MCF 10A (cell line): ENCODE measurements around the gene TBL1XR1. TPM values are rescaled to one million over a fixed set of nuclear protein-coding genes. Genes with fewer than 3 reads are reported as not detected.

Source experiments
- BruUV-seq: library from RNA; stranded (reverse); fragments of 400-500 nt; replicated peaks from 2 replicates; lab custom pipeline; 2021; lab: Mats Ljungman, UMichigan
- CTCF ChIA-PET: fragments of 300-600 bp; sonication (Branson Sonifier 250); formaldehyde crosslinking; extraction: SDS; loops from one replicate; lab custom pipeline; 2021; ENCODE audit warnings: antibody characterized with exemption, inconsistent platforms; lab: Yijun Ruan, JAX
- POLR2A ChIA-PET: fragments of 300-600, 350-650 bp; sonication (Branson Sonifier 250); formaldehyde crosslinking; extraction: SDS; loops from one replicate; lab custom pipeline; 2020; ENCODE audit warnings: antibody characterized with exemption, inconsistent platforms; lab: Yijun Ruan, JAX
- DNase-seq: peaks from one replicate; pipeline ENCODE4 v3.0.0-alpha.2; 2018; ENCODE audit not compliant: unreplicated experiment
- H3K27ac Mint-ChIP-seq: one replicate; pipeline ENCODE4 v1.8.0; 2022; ENCODE audit warnings: mild to moderate bottlenecking, low read depth, mixed read lengths; ENCODE audit not compliant: unreplicated experiment
- H3K27me3 Mint-ChIP-seq: one replicate; pipeline ENCODE4 v1.8.0; 2022; ENCODE audit warnings: mixed read lengths; ENCODE audit not compliant: insufficient read depth, unreplicated experiment
- H3K36me3 Mint-ChIP-seq: one replicate; pipeline ENCODE4 v1.8.0; 2022; ENCODE audit warnings: mild to moderate bottlenecking, moderate library complexity, mixed read lengths; ENCODE audit not compliant: insufficient read depth, unreplicated experiment
- H3K4me1 Mint-ChIP-seq: one replicate; pipeline ENCODE4 v1.8.0; 2022; ENCODE audit warnings: mixed read lengths; ENCODE audit not compliant: insufficient read depth, unreplicated experiment
- H3K4me3 Mint-ChIP-seq: one replicate; pipeline ENCODE4 v1.8.0; 2022; ENCODE audit warnings: mild to moderate bottlenecking, moderate library complexity, mixed read lengths; ENCODE audit not compliant: unreplicated experiment
- H3K9me3 Mint-ChIP-seq: one replicate; pipeline ENCODE4 v1.8.0; 2022; ENCODE audit warnings: mixed read lengths; ENCODE audit not compliant: unreplicated experiment
- intact Hi-C: fragments of 100-400 bp; cut with micrococcal nuclease; formaldehyde crosslinking; loops from 2 replicates; pipeline ENCODE4 v1.14.1; 2022
- total RNA-seq: library from RNA; stranded (reverse); gene quantifications from 2 replicates; pipeline ENCODE4 v1.2.3, GENCODE V29; 2022
- TF ChIP-seq, protein P1 (sequence below): fragments of 200-600 bp; IDR thresholded peaks from one replicate; pipeline ENCODE4 v1.8.0; 2022; ENCODE audit warnings: antibody characterized with exemption, mild to moderate bottlenecking; ENCODE audit not compliant: unreplicated experiment

Gene TBL1XR1
- total RNA-seq, 1 experiment from 2014 or later = 178 TPM

DNA sequence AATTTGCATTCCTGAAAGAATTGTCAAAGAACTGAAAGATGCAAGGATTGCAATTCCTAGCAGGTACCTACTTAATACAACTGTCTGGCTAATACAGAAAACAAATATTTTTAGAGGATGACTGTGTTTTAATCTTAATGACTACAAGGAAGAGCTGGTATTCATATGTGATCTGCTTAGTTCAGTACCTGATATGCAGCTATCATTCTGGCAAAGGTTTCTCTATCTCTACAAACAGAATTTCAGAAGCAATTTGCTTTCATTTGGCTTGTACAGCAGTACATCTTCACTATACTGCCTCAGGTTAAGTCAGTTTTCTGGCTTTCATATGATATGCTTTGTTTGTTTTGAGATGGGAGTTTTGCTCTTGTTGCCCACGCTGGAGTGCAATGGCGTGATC, 51.3 kb downstream of the TBL1XR1 start:
- peaks cover 28% of the 10 kb centered on the region for H3K4me1 Mint-ChIP-seq
- intact Hi-C loops = no loop called here
- POLR2A ChIA-PET = interaction anchor here (0.9 to 1.2 kb wide), 2 partner anchors 13 to 18 kb away, joined by 4 to 5 read pairs; no protein-coding TSS in a partner anchor
- CTCF ChIA-PET = interaction anchor here (0.8 to 2.1 kb wide), 2 partner anchors 95 to 184 kb away, joined by 4 to 5 read pairs; no protein-coding TSS in a partner anchor
- no peak overlapping the region for H3K4me3 Mint-ChIP-seq
- H3K27me3 Mint-ChIP-seq = no peaks in the 10 kb centered on the region
- no peak overlapping the region for H3K27ac Mint-ChIP-seq
- DNase-seq = no peak
- no peaks in the 10 kb centered on the region for H3K9me3 Mint-ChIP-seq
- no TSS peak for BruUV-seq
- TF ChIP-seq, protein P1, sequence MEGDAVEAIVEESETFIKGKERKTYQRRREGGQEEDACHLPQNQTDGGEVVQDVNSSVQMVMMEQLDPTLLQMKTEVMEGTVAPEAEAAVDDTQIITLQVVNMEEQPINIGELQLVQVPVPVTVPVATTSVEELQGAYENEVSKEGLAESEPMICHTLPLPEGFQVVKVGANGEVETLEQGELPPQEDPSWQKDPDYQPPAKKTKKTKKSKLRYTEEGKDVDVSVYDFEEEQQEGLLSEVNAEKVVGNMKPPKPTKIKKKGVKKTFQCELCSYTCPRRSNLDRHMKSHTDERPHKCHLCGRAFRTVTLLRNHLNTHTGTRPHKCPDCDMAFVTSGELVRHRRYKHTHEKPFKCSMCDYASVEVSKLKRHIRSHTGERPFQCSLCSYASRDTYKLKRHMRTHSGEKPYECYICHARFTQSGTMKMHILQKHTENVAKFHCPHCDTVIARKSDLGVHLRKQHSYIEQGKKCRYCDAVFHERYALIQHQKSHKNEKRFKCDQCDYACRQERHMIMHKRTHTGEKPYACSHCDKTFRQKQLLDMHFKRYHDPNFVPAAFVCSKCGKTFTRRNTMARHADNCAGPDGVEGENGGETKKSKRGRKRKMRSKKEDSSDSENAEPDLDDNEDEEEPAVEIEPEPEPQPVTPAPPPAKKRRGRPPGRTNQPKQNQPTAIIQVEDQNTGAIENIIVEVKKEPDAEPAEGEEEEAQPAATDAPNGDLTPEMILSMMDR = no peak
- H3K36me3 Mint-ChIP-seq = peaks cover 8% of the 10 kb centered on the region

DNA sequence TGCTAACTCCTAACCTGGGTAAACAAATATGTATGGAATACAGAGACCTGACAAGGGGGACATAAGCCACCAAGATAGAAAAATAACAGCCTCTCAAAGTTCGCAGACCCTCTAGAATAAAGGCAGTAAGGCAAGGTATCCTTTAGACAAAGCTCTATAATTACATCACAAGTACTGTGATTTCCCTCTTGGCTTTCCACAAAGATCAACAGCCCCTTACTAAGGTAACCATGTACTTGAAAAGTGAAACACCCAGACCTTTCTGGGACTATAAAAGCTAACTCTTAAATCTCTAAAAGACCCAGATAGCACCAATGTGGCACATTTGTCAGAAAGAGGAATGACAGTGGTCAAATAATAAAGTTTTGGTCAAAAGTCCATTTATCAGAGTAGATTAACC, 51.9 kb downstream of the TBL1XR1 start:
- no peak overlapping the region for H3K27ac Mint-ChIP-seq

DNA sequence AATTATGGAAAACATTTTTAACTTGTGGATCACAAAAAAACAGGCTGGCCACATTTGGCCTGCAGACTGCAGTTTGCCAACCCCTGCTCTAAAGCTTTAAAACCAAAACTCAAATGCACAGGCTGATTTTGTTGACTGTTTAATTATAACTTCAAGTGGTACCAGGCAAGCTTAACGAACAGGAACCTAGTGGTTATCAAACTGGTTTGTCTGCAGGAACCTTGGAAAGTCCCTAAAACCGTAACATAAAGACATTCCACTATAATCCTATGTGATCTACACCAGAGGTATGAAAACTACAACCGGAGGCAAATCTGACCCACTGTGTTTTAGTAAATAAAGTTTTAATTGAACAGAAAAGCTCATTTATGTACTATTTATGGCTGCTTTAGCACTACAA, 52.4 kb downstream of the TBL1XR1 start:
- Mint-ChIP-seq H3K27me3 (no peaks in the 10 kb centered on the region), H3K27ac (no peak overlapping the region), H3K9me3 (no peaks in the 10 kb centered on the region), H3K36me3 (peaks cover 8% of the 10 kb centered on the region), H3K4me3 (no peak overlapping the region), H3K4me1 (peaks cover 20% of the 10 kb centered on the region)
- POLR2A ChIA-PET = interaction anchor here (0.9 to 1.1 kb wide), 3 partner anchors 16 to 62 kb away, joined by 3 to 5 read pairs (median 4); no protein-coding TSS in a partner anchor
- TF ChIP-seq, protein P1 = no peak
- DNase-seq = no peak
- intact Hi-C loops = no loop called here
- no TSS peak for BruUV-seq
- CTCF ChIA-PET = interaction anchor here (2.1 kb wide), 1 partner anchor 94 kb away, joined by 5 read pairs; no protein-coding TSS in a partner anchor

More for the DNA sequence above, 51.9 kb downstream of the TBL1XR1 start:
- intact Hi-C loops = no loop called here
- ChIA-PET POLR2A (interaction anchor here (0.9 to 1.2 kb wide), 4 partner anchors 12 to 62 kb away, joined by 3 to 5 read pairs (median 4); no protein-coding TSS in a partner anchor), CTCF (interaction anchor here (2.1 kb wide), 1 partner anchor 94 kb away, joined by 5 read pairs; no protein-coding TSS in a partner anchor)
- H3K36me3 Mint-ChIP-seq = peaks cover 8% of the 10 kb centered on the region
- peaks cover 22% of the 10 kb centered on the region for H3K4me1 Mint-ChIP-seq
- H3K27me3 Mint-ChIP-seq = no peaks in the 10 kb centered on the region
- H3K4me3 Mint-ChIP-seq = no peak overlapping the region
- TF ChIP-seq, protein P1 = no peak
- BruUV-seq = no TSS peak
- H3K9me3 Mint-ChIP-seq = no peaks in the 10 kb centered on the region
- no peak for DNase-seq

DNA sequence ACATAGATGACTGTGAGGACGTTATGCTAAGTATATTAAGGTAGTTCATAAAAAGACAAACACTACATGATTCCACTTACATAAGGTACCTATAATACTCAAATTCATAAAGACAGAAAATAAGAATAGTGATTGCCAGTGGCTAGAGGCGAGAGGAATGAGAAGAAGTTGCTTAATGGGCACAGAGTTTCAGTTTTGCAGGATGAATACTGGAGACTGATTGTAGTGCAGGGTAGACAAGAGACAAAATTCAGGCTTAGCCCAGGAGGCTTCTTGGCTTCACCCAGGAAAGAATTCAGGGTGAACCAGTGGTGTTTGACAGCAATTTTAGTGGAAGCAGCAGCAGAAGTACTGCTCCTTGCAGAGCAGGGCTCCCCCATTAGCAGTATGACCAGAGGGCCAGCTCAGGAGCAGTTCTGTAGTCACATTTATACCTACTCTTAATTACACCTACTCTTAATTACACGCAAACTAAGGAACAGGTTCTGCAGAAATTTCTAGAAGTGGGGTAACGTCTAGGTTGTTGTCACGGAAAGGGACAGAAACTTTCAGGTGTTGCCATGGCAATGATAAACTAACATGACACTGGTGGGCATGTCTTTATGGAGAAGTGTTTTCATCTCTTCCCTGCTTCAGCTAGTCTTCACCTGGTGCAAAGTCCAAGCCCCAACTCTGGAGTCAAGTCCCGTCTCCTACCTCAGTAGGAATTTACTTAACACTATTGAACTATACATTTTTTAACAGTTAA, 55.2 kb downstream of the TBL1XR1 start:
- POLR2A ChIA-PET = no interaction called here
- CTCF ChIA-PET = interaction anchor here (0.6 kb wide), 1 partner anchor 23 kb away, joined by 3 read pairs; no protein-coding TSS in a partner anchor
- H3K4me3 Mint-ChIP-seq = no peak overlapping the region
- H3K4me1 Mint-ChIP-seq = peaks cover 26% of the 10 kb centered on the region
- no peaks in the 10 kb centered on the region for H3K9me3 Mint-ChIP-seq
- H3K27me3 Mint-ChIP-seq = no peaks in the 10 kb centered on the region
- peak overlapping the region; percentile 16 for H3K27ac Mint-ChIP-seq
- peaks cover 17% of the 10 kb centered on the region for H3K36me3 Mint-ChIP-seq
- BruUV-seq = no TSS peak
- DNase-seq = no peak
- intact Hi-C loops = no loop called here
- TF ChIP-seq, protein P1 = no peak
